ENCODE results near the gene SEZ6.

The SEZ6 gene, protein sequence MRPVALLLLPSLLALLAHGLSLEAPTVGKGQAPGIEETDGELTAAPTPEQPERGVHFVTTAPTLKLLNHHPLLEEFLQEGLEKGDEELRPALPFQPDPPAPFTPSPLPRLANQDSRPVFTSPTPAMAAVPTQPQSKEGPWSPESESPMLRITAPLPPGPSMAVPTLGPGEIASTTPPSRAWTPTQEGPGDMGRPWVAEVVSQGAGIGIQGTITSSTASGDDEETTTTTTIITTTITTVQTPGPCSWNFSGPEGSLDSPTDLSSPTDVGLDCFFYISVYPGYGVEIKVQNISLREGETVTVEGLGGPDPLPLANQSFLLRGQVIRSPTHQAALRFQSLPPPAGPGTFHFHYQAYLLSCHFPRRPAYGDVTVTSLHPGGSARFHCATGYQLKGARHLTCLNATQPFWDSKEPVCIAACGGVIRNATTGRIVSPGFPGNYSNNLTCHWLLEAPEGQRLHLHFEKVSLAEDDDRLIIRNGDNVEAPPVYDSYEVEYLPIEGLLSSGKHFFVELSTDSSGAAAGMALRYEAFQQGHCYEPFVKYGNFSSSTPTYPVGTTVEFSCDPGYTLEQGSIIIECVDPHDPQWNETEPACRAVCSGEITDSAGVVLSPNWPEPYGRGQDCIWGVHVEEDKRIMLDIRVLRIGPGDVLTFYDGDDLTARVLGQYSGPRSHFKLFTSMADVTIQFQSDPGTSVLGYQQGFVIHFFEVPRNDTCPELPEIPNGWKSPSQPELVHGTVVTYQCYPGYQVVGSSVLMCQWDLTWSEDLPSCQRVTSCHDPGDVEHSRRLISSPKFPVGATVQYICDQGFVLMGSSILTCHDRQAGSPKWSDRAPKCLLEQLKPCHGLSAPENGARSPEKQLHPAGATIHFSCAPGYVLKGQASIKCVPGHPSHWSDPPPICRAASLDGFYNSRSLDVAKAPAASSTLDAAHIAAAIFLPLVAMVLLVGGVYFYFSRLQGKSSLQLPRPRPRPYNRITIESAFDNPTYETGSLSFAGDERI

DNA sequence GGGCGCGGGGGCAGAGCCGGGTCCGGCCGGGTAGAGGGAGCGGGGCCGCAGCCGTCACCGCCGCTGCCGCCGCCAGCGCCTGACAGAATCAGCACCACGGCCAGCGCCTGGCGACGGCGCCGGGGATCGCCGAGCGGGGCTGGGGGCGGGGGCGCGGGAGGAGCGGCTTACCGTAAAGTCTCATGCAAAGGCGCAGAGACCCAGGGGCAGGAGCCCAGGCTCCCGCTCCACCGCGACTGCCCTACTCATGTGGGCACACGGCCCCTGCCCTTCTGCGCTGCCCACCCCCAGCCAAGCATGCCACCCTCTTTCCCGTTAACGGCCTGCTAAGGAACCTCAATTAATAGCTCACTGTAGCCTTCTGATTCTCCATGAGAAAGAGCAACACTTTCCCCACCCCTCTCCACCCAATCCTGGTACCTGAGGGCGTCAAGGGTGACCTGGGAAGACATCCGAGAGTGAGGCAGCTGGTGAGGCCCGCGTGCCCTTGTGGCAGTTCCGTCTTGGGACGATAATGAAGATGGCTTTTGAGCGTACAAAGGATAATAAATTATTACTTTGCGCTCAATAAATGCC lies at the start of gene SEZ6:
Gene SEZ6 (minus strand): TSS at position 98 of the 576 bp plus-strand sequence. CDS start 164 bp downstream, outside the sequence.
- Histone ChIP-seq H3K79me2 (ENCODE audit: insufficient read depth, low read length) (no peaks in the 10 kb centered on the region), H3K9me3 (ENCODE audit: insufficient read depth, low read length, severe bottlenecking) (no peaks in the 10 kb centered on the region), H4K20me1 (ENCODE audit: insufficient read depth, low read length) (peaks cover 22% of the 10 kb centered on the region), H2AFZ (ENCODE audit: low read depth, low read length) (no peak within 1 kb of the TSS), H3K4me3 (ENCODE audit: low read depth in 1 of 2, low read length in 2 of 2) (no peak within 1 kb of the TSS), H3K27me3 (ENCODE audit: insufficient read depth, low read length, poor library complexity) (peaks cover 4% of the 10 kb centered on the region), H3K4me2 (ENCODE audit: insufficient read depth, low read length) (no peak within 1 kb of the TSS), H3K9ac (ENCODE audit: low read depth, low read length) (no peak within 1 kb of the TSS), H3K4me1 (ENCODE audit: insufficient read depth, low read length) (no peaks in the 10 kb centered on the region), H3K36me3 (ENCODE audit: insufficient read depth, low read length) (no peaks in the 10 kb centered on the region), H3K27ac (ENCODE audit: low read length) (no peak within 1 kb of the TSS)
- ATAC-seq (ENCODE audit: insufficient read depth, low read depth) = peak; percentile 97
- TF ChIP-seq EZH2 (IDR thresholded peaks at IDR 0.05; ENCODE audit: borderline replicate concordance, low read depth, low read length, severe bottlenecking) = no peak
- TF ChIP-seq, protein P1, sequence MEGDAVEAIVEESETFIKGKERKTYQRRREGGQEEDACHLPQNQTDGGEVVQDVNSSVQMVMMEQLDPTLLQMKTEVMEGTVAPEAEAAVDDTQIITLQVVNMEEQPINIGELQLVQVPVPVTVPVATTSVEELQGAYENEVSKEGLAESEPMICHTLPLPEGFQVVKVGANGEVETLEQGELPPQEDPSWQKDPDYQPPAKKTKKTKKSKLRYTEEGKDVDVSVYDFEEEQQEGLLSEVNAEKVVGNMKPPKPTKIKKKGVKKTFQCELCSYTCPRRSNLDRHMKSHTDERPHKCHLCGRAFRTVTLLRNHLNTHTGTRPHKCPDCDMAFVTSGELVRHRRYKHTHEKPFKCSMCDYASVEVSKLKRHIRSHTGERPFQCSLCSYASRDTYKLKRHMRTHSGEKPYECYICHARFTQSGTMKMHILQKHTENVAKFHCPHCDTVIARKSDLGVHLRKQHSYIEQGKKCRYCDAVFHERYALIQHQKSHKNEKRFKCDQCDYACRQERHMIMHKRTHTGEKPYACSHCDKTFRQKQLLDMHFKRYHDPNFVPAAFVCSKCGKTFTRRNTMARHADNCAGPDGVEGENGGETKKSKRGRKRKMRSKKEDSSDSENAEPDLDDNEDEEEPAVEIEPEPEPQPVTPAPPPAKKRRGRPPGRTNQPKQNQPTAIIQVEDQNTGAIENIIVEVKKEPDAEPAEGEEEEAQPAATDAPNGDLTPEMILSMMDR (IDR thresholded peaks at IDR 0.05; ENCODE audit: borderline replicate concordance, extremely low read depth, low read length, poor library complexity, severe bottlenecking) = no peak
- DNase-seq = peak; percentile 83

DNA sequence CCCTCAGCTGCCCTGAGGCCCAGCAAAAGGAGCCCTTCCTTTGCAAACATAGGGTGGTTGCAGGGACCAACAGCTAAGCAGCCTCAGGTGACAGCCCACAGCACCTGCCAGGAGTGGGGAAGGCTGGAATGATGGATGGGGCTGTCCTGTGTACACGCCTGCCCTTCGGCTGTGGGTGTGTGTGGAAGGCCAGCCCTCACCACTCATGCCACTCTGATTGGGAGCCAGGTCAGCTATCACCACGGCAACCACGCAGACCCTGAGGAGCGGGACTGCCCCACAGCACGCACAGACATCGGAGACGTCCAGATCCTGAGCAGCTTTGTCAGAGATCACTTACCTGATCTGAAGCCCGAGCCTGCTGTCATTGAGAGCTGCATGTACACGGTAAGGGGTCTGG lies 49.0 kb upstream of the SEZ6 start:
- Histone ChIP-seq H3K4me3 (ENCODE audit: low read depth in 1 of 2, low read length in 2 of 2) (no peak overlapping the region), H3K9me3 (ENCODE audit: insufficient read depth, low read length, severe bottlenecking) (no peaks in the 10 kb centered on the region), H2AFZ (ENCODE audit: low read depth, low read length) (no peak overlapping the region), H3K9ac (ENCODE audit: low read depth, low read length) (no peak overlapping the region), H3K36me3 (ENCODE audit: insufficient read depth, low read length) (no peaks in the 10 kb centered on the region), H3K27ac (ENCODE audit: low read length) (no peak overlapping the region), H3K79me2 (ENCODE audit: insufficient read depth, low read length) (no peaks in the 10 kb centered on the region), H3K27me3 (ENCODE audit: insufficient read depth, low read length, poor library complexity) (no peaks in the 10 kb centered on the region), H3K4me1 (ENCODE audit: insufficient read depth, low read length) (no peaks in the 10 kb centered on the region), H4K20me1 (ENCODE audit: insufficient read depth, low read length) (no peaks in the 10 kb centered on the region; the same call in 1 of the 2 replicates), H3K4me2 (ENCODE audit: insufficient read depth, low read length) (no peak overlapping the region)
- TF ChIP-seq, protein P1 (IDR thresholded peaks at IDR 0.05; ENCODE audit: borderline replicate concordance, extremely low read depth, low read length, poor library complexity, severe bottlenecking) = no peak
- TF ChIP-seq EZH2 (IDR thresholded peaks at IDR 0.05; ENCODE audit: borderline replicate concordance, low read depth, low read length, severe bottlenecking) = no peak
- DNase-seq (no peak), ATAC-seq (ENCODE audit: insufficient read depth, low read depth) (no peak)

DNA sequence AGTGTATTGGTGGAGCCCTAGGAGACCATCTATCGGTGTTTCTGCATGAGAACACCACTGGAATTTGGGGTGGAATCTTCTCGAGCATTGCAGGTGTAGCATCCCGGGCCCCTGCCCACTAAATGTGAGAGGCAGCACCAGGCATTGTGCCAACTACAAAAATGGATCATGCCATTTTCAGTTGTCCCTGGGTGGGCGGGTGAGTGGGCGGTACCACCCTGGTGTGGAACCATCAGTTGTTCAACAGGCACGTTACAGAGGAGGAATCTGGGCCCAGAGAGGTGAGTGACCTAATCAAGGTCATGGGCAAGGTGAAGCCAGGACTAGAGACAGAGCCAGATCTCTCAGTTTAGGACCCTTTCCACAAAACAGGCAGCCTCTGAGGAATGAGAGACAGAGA lies 45.9 kb upstream of the SEZ6 start:
- TF ChIP-seq, protein P1 (IDR thresholded peaks at IDR 0.05; ENCODE audit: borderline replicate concordance, extremely low read depth, low read length, poor library complexity, severe bottlenecking) = no peak
- TF ChIP-seq EZH2 (IDR thresholded peaks at IDR 0.05; ENCODE audit: borderline replicate concordance, low read depth, low read length, severe bottlenecking) = no peak
- DNase-seq = no peak
- Histone ChIP-seq H3K4me3 (ENCODE audit: low read depth in 1 of 2, low read length in 2 of 2) (no peak overlapping the region), H3K4me2 (ENCODE audit: insufficient read depth, low read length) (no peak overlapping the region), H3K36me3 (ENCODE audit: insufficient read depth, low read length) (no peaks in the 10 kb centered on the region), H3K27ac (ENCODE audit: low read length) (no peak overlapping the region), H3K4me1 (ENCODE audit: insufficient read depth, low read length) (peaks cover 24% of the 10 kb centered on the region), H3K79me2 (ENCODE audit: insufficient read depth, low read length) (no peaks in the 10 kb centered on the region), H2AFZ (ENCODE audit: low read depth, low read length) (no peak overlapping the region), H3K9ac (ENCODE audit: low read depth, low read length) (no peak overlapping the region), H3K9me3 (ENCODE audit: insufficient read depth, low read length, severe bottlenecking) (no peaks in the 10 kb centered on the region), H3K27me3 (ENCODE audit: insufficient read depth, low read length, poor library complexity) (no peaks in the 10 kb centered on the region), H4K20me1 (ENCODE audit: insufficient read depth, low read length) (no peaks in the 10 kb centered on the region; the same call in 1 of the 2 replicates)
- no peak for ATAC-seq (ENCODE audit: insufficient read depth, low read depth)
